Measurements from ENCODE around the gene IGSF5. TPM values are rescaled to one million over a fixed set of nuclear protein-coding genes. Genes with fewer than 3 reads are reported as not detected.

Gene IGSF5
- total and polyA plus RNA-seq, 2 donors (not counting 1 experiment from before 2014, with no cell fraction given) = not detected

DNA sequence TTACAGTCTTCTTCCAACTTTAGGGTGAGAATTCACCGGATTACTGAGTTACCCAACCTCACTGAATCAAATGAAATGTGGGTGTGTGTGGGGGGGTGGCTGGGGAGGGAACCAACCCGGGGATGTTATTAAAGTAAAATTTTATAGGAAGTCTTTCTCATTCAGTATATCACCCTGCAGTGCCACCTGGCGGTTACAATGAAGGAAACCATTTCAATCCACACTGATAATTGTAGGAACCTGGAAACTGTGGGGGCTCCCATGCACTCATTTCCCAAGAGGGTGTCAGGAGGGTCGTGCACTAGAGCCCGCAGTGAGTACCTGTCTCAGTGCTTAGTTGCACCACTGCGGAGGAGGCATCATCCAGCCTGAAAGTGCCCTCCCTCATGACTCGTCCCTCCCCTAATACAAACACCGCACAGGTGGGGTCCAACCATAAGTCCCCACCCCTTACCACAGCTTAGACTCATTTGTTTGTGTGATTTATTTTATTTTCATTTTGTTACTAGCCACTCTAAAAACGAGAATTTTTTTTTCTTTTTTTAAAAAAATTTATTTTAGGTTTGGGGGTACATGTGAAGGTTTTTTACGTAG lies 29.1 kb upstream of the IGSF5 start:
- Histone ChIP-seq H3K27ac (ENCODE audit: insufficient read depth, low read length) (no peak overlapping the region), H4K20me1 (ENCODE audit: control insufficient read depth, extremely low read depth, insufficient read depth, low read length) (no peaks in the 10 kb centered on the region), H3K4me1 (ENCODE audit: control insufficient read depth, extremely low read depth, insufficient read depth, low read length) (no peaks in the 10 kb centered on the region), H3K4me3 (replicated peaks in 1 of 4; ENCODE audit: control extremely low read depth in 1 of 4, insufficient read depth in 1 of 4, low read depth in 3 of 4, low read length in 4 of 4) (no peak overlapping the region), H3K79me2 (ENCODE audit: control insufficient read depth, insufficient read depth, low read length) (no peaks in the 10 kb centered on the region), H3K36me3 (ENCODE audit: control insufficient read depth, insufficient read depth, low read length) (no peaks in the 10 kb centered on the region), H3K9ac (ENCODE audit: insufficient read depth, low read length) (no peak overlapping the region), H2AFZ (ENCODE audit: low read length) (no peak overlapping the region), H3K27me3 (ENCODE audit: control insufficient read depth, insufficient read depth, low read length) (no peaks in the 10 kb centered on the region), H3K4me2 (ENCODE audit: extremely low read depth, insufficient read depth, low read length) (no peak overlapping the region), H3K9me3 (ENCODE audit: control insufficient read depth, insufficient read depth, low read depth, low read length) (no peaks in the 10 kb centered on the region)
- no peak for TF ChIP-seq EZH2 (IDR thresholded peaks at IDR 0.05; ENCODE audit: low read length, missing control alignments)
- TF ChIP-seq, protein P1, sequence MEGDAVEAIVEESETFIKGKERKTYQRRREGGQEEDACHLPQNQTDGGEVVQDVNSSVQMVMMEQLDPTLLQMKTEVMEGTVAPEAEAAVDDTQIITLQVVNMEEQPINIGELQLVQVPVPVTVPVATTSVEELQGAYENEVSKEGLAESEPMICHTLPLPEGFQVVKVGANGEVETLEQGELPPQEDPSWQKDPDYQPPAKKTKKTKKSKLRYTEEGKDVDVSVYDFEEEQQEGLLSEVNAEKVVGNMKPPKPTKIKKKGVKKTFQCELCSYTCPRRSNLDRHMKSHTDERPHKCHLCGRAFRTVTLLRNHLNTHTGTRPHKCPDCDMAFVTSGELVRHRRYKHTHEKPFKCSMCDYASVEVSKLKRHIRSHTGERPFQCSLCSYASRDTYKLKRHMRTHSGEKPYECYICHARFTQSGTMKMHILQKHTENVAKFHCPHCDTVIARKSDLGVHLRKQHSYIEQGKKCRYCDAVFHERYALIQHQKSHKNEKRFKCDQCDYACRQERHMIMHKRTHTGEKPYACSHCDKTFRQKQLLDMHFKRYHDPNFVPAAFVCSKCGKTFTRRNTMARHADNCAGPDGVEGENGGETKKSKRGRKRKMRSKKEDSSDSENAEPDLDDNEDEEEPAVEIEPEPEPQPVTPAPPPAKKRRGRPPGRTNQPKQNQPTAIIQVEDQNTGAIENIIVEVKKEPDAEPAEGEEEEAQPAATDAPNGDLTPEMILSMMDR (conservative IDR thresholded peaks at IDR 0.05 in 1 of 2, IDR thresholded peaks at IDR 0.05 in 1 of 2; ENCODE audit: low read depth in 1 of 2, low read length in 2 of 2) = peak; percentile 53 to 66
- DNase-seq (ENCODE audit: low read depth in 2 of 2) = peak; percentile 21 to 50

DNA sequence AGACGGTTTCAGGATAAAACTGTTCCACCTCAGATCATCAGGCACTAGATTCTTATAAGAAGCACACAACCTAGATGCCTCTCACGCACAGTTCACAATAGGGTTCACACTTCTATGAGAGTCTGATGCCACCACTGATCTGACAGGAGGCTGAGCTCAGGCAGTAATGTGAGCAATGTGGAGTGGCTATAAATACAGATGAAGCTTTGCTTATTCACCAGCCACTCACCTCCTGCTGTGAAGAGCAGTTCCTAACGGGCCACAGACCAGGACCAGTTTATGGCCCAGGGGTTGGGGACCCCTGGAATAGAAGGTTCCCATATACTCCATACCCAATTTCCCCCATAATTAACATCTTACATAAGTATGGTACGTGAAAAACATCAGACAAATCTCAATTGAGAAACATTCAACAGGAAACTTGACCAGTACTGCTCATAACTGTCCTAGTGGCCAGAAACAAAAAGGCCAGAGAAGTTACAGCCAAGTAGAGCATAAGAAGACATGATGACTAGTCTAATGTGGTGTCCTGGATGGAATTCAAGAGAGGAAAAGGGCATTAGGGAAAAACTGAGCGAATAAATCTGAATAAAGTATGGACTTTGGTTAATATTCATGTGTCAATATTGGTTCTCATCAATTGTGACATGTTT lies 24.7 kb upstream of the IGSF5 start:
- Histone ChIP-seq H3K9ac (ENCODE audit: insufficient read depth, low read length) (no peak overlapping the region), H3K4me1 (ENCODE audit: control insufficient read depth, extremely low read depth, insufficient read depth, low read length) (no peaks in the 10 kb centered on the region), H4K20me1 (ENCODE audit: control insufficient read depth, extremely low read depth, insufficient read depth, low read length) (no peaks in the 10 kb centered on the region), H3K36me3 (ENCODE audit: control insufficient read depth, insufficient read depth, low read length) (no peaks in the 10 kb centered on the region), H3K9me3 (ENCODE audit: control insufficient read depth, insufficient read depth, low read depth, low read length) (no peaks in the 10 kb centered on the region), H3K4me3 (replicated peaks in 1 of 4; ENCODE audit: control extremely low read depth in 1 of 4, insufficient read depth in 1 of 4, low read depth in 3 of 4, low read length in 4 of 4) (no peak overlapping the region), H3K79me2 (ENCODE audit: control insufficient read depth, insufficient read depth, low read length) (no peaks in the 10 kb centered on the region), H3K27ac (ENCODE audit: insufficient read depth, low read length) (no peak overlapping the region), H2AFZ (ENCODE audit: low read length) (no peak overlapping the region), H3K27me3 (ENCODE audit: control insufficient read depth, insufficient read depth, low read length) (no peaks in the 10 kb centered on the region), H3K4me2 (ENCODE audit: extremely low read depth, insufficient read depth, low read length) (no peak overlapping the region)
- DNase-seq (ENCODE audit: low read depth in 2 of 2) = peak in 1 of 2 donors; percentile 15
- TF ChIP-seq EZH2 (IDR thresholded peaks at IDR 0.05; ENCODE audit: low read length, missing control alignments) = no peak
- TF ChIP-seq, protein P1 (conservative IDR thresholded peaks at IDR 0.05 in 1 of 2, IDR thresholded peaks at IDR 0.05 in 1 of 2; ENCODE audit: low read depth in 1 of 2, low read length in 2 of 2) = peak in 1 of 2 donors; percentile 14

DNA sequence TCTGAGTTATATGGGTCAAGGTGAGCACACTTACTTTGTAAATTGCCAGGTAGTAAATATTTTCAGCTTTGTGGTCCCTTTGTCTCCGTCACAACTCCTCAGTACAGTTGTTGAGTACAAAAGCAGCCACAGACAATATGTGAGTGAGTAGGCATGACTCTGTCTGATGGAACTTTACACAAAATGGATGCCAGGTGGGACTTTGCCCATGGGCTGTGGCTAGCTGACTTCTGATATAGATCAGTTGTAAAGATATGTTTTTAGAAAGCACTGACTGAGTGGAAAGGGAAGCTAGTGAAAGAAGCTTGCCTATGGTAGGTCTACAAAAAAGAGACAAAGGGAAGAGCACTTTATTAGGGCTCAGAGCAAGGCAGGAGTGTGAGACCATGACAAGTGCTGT lies 23.1 kb upstream of the IGSF5 start:
- Histone ChIP-seq H3K9me3 (ENCODE audit: control insufficient read depth, insufficient read depth, low read depth, low read length) (no peaks in the 10 kb centered on the region), H3K27ac (ENCODE audit: insufficient read depth, low read length) (no peak overlapping the region), H3K4me2 (ENCODE audit: extremely low read depth, insufficient read depth, low read length) (no peak overlapping the region), H4K20me1 (ENCODE audit: control insufficient read depth, extremely low read depth, insufficient read depth, low read length) (no peaks in the 10 kb centered on the region), H3K27me3 (ENCODE audit: control insufficient read depth, insufficient read depth, low read length) (no peaks in the 10 kb centered on the region), H3K36me3 (ENCODE audit: control insufficient read depth, insufficient read depth, low read length) (no peaks in the 10 kb centered on the region), H3K4me1 (ENCODE audit: control insufficient read depth, extremely low read depth, insufficient read depth, low read length) (no peaks in the 10 kb centered on the region), H3K9ac (ENCODE audit: insufficient read depth, low read length) (no peak overlapping the region), H3K4me3 (replicated peaks in 1 of 4; ENCODE audit: control extremely low read depth in 1 of 4, insufficient read depth in 1 of 4, low read depth in 3 of 4, low read length in 4 of 4) (no peak overlapping the region), H2AFZ (ENCODE audit: low read length) (no peak overlapping the region), H3K79me2 (ENCODE audit: control insufficient read depth, insufficient read depth, low read length) (no peaks in the 10 kb centered on the region)
- TF ChIP-seq, protein P1 (conservative IDR thresholded peaks at IDR 0.05 in 1 of 2, IDR thresholded peaks at IDR 0.05 in 1 of 2; ENCODE audit: low read depth in 1 of 2, low read length in 2 of 2) = no peak
- no peak for TF ChIP-seq EZH2 (IDR thresholded peaks at IDR 0.05; ENCODE audit: low read length, missing control alignments)
- DNase-seq (ENCODE audit: low read depth in 2 of 2) = no peak

Data from fibroblast of lung (primary cell).